CD4-positive, alpha-beta T cell treated with Interferon alpha-2 for 1 hour (primary cell): ENCODE measurements around the gene AIM2.
A peak's percentile ranks its signal among the peaks of the same experiment; 100 is the strongest.

Experiments used
- DNase-seq, 2 donors: peaks; one replicate each; pipeline ENCODE4 v3.0.0-alpha.2; 2020 to 2022

Gene AIM2

DNA sequence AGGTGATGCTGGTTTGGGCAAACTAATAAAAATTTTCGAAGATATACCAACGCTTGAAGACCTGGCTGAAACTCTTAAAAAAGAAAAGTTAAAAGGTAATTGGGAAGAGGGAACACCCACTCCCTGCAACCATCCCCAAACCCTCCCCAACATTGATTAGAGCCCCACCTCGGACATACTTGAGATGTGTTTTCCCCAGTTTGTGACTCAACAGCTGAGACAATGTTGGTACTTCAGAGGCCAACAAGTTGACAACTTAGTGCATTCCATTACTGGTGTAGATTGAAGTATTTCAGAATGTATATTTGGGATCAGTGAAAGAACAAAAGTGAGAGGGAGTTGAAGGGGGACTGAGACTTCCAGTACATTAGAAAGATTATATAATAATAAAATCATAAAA is 61.7 kb downstream of the AIM2 start:
- no peak for DNase-seq

DNA sequence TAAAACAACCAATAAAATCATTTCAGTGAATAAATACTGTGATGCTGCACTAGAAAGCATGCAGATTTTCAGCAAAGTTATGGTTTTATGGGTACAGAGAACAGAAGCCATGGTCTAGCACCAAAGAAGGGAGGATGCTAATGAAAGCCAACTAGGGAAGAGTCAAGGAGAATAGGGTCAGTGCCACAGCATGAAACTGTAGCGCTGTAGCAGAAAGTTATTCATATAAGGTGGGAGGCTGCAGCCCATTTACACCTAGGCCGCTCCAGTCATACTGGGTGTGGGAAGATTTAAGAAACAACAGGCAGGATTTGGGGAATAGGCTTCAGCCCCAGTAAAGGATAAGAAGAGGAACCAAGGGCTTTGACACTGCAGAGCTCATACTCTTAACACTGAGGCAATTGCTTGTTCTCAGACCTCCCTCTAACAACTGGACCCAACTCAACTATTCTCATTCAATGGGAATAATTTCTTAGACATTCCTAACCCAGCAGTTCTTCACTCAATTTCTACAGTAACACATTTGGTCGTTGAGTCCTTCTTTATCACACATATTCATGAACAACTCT is 62.5 kb downstream of the AIM2 start:
- DNase-seq: peak in 1 of 2 donors; percentile 30

DNA sequence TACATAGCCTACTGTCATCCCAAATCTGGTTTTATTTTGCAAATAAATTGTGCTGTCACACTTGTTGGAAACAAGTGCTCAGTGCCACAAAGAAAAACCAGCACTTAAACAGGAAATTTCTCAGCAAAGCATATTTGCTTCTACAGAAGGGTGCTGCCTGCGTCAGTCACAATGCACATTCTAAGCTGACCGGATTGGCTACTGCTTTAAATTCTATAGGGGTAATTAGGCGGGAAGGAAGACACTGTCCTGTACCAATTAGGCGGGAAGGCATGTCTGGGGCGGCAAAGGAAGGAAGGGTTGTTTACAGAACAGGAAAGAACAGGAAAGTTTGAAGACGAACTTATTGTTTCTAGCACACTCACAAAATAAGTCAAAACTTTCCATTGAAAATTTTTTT is 64.1 kb downstream of the AIM2 start:
- peak; percentile 70 to 84 for DNase-seq
